Uterus (tissue), 2 donors: Measurements from ENCODE around the gene SIX2.

Source experiments
- CTCF ChIP-seq, 4 experiments: fragments of 200-600 bp in 2 of 4; fragments of 450-650 bp in 2 of 4; sonication (generic) in 2 of 4; IDR thresholded peaks; one replicate each; pipeline ENCODE4 v1.5.1; 2016 to 2019; ENCODE audit warnings: antibody characterized with exemption in 4 of 4, mild to moderate bottlenecking in 2 of 4, moderate library complexity in 1 of 4
- POLR2A ChIP-seq, 2 donors: fragments of 450-650 bp; IDR thresholded peaks; one replicate each; pipeline ENCODE4 v1.6.1; 2016; ENCODE audit warnings: antibody characterized with exemption in 2 of 2, mild to moderate bottlenecking in 1 of 2, moderate library complexity in 1 of 2

- peak; percentile 25 to 51 (median 34) for TF ChIP-seq CTCF (IDR thresholded peaks at IDR 0.05)
- no peak for TF ChIP-seq POLR2A (IDR thresholded peaks at IDR 0.05)
Measured at GRCh38 chr2:45014016-45014702, 4.9 kb upstream of the SIX2 start.
